K562 (cell line): Measurements from ENCODE around the gene CD47. TPM values are rescaled to one million over a fixed set of nuclear protein-coding genes. Genes with fewer than 3 reads are reported as not detected.

Experiments
- ASH1L ChIP-seq: fragments of 450-650 bp; IDR thresholded peaks from 2 replicates; pipeline ENCODE4 v1.6.1; 2018; ENCODE audit warnings: borderline replicate concordance, mild to moderate bottlenecking, low read depth; ENCODE audit not compliant: partially characterized antibody
- EP300 ChIP-seq: IDR thresholded peaks from 2 replicates; pipeline ENCODE4 v1.6.1; 2012; ENCODE audit warnings: low read length, improper control_type of control experiment
- ESRRB ChIP-seq: fragments of 250-450 bp; sonication (Bioruptor Pico); IDR thresholded peaks from 2 replicates; pipeline ENCODE4 v1.5.0; 2020; ENCODE audit warnings: mild to moderate bottlenecking, moderate library complexity, borderline replicate concordance
- ETV6 ChIP-seq, 3 experiments: fragments of 150-350 bp in 1 of 3; sonication (generic) in 1 of 3; formaldehyde crosslinking in 1 of 3; IDR thresholded peaks; 2 replicates each; pipeline versions ENCODE4 v1.6.1 to v1.8.0; 2014 to 2022; ENCODE audit warnings: borderline replicate concordance in 2 of 3, low read depth in 2 of 3, antibody characterized with exemption in 1 of 3, low read length in 1 of 3, mild to moderate bottlenecking in 1 of 3, missing genetic modification reagents in 1 of 3
- GATAD2A ChIP-seq: fragments of 450-650 bp; IDR thresholded peaks from 2 replicates; pipeline ENCODE4 v1.6.1; 2017
- HDAC2 ChIP-seq: fragments of 450-650 bp; IDR thresholded peaks from 2 replicates; pipeline ENCODE4 v1.6.1; 2016; ENCODE audit warnings: mild to moderate bottlenecking
- MYC ChIP-seq, 2 experiments: fragments of 250-450 bp in 1 of 2; sonication (Bioruptor Pico) in 1 of 2; IDR thresholded peaks; 2 replicates each; pipeline versions ENCODE4 v1.5.1 to v1.6.1; 2012 to 2021; ENCODE audit warnings: low read depth in 2 of 2, borderline replicate concordance in 1 of 2, improper control_type of control experiment in 1 of 2, low read length in 1 of 2, mild to moderate bottlenecking in 1 of 2, moderate library complexity in 1 of 2
- OTX1 ChIP-seq: fragments of 450-650 bp; formaldehyde crosslinking; IDR thresholded peaks from 2 replicates; pipeline ENCODE4 v1.4.0; 2022; ENCODE audit warnings: mild to moderate bottlenecking
- POLR2G ChIP-seq: fragments of 200-400 bp; formaldehyde crosslinking; IDR thresholded peaks from 2 replicates; pipeline ENCODE4 v1.6.1; 2017; ENCODE audit warnings: low read depth, mild to moderate bottlenecking, antibody characterized with exemption, low read length, moderate library complexity
- TEAD1 ChIP-seq, 2 experiments: fragments of 450-650 bp in 1 of 2; sonication (generic) in 1 of 2; formaldehyde crosslinking; IDR thresholded peaks; 2 replicates each; pipeline versions ENCODE4 v1.4.0 to v1.8.0; 2020 to 2022; ENCODE audit warnings: mild to moderate bottlenecking in 2 of 2, missing genetic modification reagents in 1 of 2
- XRCC3 ChIP-seq: fragments of 450-650 bp; IDR thresholded peaks from 2 replicates; pipeline ENCODE4 v1.6.1; 2017; ENCODE audit warnings: mild to moderate bottlenecking, moderate library complexity
- ZC3H4 ChIP-seq: sonication (generic); formaldehyde crosslinking; IDR thresholded peaks from 2 replicates; pipeline ENCODE4 v1.9.0; 2021; ENCODE audit warnings: missing genetic modification reagents, borderline replicate concordance
- polyA plus RNA-seq, 8 experiments: library from polyadenylated mRNA; depleted of rRNA in 4 of 8; stranded (reverse) in 5 of 8; unstranded in 3 of 8; fragments of >200 nt; fragmentation: Nextera tagmentation in 2 of 8; fragmentation: Illumina TruSeq in 1 of 8; extraction: Ambion mirVana in 2 of 8; extraction: Trizol in 1 of 8; gene quantifications; 2 replicates each; pipeline versions ENCODE4 v1.2.1 to v1.2.3, GENCODE V29; 2011 to 2014; ENCODE audit warnings: inconsistent platforms in 1 of 8, missing spikeins in 1 of 8
- total RNA-seq, 7 experiments: library from RNA; depleted of rRNA in 6 of 7; stranded (reverse); fragments of >200 nt in 6 of 7; fragmentation: Illumina TruSeq in 2 of 7; extraction: Trizol in 2 of 7; gene quantifications; 2 replicates each; pipeline versions ENCODE4 v1.2.1 to v1.2.3, GENCODE V29; 2011 to 2021; ENCODE audit warnings: low replicate concordance in 1 of 7
- TF ChIP-seq, protein P1 (sequence below): fragments of 450-650 bp; IDR thresholded peaks from 2 replicates; pipeline ENCODE4 v1.6.1; 2016; ENCODE audit warnings: low read depth
- TF ChIP-seq, protein P2 (sequence below): sonication (generic); formaldehyde crosslinking; IDR thresholded peaks from 2 replicates; pipeline ENCODE4 v1.8.0; 2022; ENCODE audit warnings: missing genetic modification reagents, mild to moderate bottlenecking, borderline replicate concordance

The CD47 gene
- total and polyA plus RNA-seq, 9 of the 15 experiments (the other 6 are each of a cell fraction or from before 2014, with no cell fraction given): 10.2 to 62.6 (median 36.3) TPM

DNA sequence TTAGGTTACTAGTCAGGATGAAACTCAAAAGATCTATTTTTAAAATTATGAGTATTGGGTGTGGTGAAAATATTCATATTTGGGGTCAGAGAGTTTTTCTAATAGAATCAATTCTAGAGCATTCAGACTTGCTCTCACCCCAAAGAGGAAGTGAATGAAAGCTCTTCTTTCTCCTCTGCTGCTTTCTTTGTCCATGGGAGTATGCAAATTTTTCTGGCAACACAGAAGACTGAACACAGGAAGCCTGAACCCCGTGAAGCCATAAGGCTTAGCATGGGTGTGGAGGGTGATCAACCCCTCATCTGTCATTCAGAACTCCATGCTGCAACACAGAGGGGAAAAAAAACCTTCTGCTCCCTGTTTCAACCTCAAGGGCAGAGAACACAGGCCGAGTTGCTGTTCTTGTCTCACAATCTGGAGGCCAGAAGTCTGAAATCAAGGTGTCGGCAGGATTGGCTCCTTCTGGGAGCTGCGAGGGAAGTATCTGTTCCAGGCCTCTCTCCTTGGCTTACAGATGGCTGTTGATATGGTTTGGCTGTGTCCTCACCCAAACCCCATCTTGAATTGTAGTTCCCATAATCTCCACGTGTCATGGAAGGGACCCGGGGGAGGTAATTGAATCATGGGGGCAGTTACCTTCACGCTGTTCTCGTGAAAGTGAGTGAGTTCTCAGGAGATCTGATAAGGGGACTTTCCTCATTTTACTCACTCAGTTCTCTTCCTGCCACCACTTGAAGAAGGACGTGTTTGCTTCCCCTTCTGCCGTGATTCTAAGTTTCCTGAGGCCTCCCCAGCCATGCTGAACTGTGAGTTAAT is 33.7 kb upstream of the CD47 start (continued):
- TF ChIP-seq, protein P1, sequence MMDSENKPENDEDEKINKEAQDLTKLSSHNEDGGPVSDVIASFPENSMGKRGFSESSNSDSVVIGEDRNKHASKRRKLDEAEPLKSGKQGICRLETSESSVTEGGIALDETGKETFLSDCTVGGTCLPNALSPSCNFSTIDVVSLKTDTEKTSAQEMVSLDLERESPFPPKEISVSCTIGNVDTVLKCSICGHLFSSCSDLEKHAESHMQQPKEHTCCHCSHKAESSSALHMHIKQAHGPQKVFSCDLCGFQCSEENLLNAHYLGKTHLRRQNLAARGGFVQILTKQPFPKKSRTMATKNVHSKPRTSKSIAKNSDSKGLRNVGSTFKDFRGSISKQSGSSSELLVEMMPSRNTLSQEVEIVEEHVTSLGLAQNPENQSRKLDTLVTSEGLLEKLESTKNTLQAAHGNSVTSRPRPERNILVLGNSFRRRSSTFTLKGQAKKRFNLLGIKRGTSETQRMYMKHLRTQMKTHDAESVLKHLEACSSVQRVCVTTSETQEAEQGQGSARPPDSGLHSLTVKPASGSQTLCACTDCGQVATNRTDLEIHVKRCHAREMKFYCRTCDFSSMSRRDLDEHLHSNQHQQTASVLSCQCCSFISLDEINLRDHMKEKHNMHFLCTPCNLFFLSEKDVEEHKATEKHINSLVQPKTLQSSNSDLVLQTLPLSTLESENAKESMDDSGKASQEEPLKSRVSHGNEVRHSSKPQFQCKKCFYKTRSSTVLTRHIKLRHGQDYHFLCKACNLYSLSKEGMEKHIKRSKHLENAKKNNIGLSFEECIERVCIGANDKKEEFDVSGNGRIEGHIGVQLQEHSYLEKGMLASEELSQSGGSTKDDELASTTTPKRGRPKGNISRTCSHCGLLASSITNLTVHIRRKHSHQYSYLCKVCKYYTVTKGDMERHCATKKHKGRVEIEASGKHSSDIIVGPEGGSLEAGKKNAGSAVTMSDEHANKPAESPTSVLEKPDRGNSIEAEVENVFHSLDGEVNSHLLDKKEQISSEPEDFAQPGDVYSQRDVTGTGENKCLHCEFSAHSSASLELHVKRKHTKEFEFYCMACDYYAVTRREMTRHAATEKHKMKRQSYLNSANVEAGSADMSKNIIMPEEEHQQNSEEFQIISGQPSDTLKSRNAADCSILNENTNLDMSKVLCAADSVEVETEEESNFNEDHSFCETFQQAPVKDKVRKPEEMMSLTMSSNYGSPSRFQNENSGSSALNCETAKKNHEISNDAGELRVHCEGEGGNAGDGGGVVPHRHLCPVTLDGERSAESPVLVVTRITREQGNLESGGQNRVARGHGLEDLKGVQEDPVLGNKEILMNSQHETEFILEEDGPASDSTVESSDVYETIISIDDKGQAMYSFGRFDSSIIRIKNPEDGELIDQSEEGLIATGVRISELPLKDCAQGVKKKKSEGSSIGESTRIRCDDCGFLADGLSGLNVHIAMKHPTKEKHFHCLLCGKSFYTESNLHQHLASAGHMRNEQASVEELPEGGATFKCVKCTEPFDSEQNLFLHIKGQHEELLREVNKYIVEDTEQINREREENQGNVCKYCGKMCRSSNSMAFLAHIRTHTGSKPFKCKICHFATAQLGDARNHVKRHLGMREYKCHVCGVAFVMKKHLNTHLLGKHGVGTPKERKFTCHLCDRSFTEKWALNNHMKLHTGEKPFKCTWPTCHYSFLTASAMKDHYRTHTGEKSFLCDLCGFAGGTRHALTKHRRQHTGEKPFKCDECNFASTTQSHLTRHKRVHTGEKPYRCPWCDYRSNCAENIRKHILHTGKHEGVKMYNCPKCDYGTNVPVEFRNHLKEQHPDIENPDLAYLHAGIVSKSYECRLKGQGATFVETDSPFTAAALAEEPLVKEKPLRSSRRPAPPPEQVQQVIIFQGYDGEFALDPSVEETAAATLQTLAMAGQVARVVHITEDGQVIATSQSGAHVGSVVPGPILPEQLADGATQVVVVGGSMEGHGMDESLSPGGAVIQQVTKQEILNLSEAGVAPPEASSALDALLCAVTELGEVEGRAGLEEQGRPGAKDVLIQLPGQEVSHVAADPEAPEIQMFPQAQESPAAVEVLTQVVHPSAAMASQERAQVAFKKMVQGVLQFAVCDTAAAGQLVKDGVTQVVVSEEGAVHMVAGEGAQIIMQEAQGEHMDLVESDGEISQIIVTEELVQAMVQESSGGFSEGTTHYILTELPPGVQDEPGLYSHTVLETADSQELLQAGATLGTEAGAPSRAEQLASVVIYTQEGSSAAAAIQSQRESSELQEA: no peak
- TF ChIP-seq XRCC3: no peak
- TF ChIP-seq, protein P2, sequence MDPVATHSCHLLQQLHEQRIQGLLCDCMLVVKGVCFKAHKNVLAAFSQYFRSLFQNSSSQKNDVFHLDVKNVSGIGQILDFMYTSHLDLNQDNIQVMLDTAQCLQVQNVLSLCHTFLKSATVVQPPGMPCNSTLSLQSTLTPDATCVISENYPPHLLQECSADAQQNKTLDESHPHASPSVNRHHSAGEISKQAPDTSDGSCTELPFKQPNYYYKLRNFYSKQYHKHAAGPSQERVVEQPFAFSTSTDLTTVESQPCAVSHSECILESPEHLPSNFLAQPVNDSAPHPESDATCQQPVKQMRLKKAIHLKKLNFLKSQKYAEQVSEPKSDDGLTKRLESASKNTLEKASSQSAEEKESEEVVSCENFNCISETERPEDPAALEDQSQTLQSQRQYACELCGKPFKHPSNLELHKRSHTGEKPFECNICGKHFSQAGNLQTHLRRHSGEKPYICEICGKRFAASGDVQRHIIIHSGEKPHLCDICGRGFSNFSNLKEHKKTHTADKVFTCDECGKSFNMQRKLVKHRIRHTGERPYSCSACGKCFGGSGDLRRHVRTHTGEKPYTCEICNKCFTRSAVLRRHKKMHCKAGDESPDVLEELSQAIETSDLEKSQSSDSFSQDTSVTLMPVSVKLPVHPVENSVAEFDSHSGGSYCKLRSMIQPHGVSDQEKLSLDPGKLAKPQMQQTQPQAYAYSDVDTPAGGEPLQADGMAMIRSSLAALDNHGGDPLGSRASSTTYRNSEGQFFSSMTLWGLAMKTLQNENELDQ: no peak
- TF ChIP-seq ASH1L: no peak
- TF ChIP-seq GATAD2A: no peak
- TF ChIP-seq ZC3H4 (CRISPR knock-in tag): no peak
- no peak for TF ChIP-seq ETV6 (IDR thresholded peaks at IDR 0.05; ENCODE audit: borderline replicate concordance in 1 of 2, low read depth in 2 of 2, low read length in 1 of 2)
- TF ChIP-seq ETV6 (CRISPR knock-in tag; IDR thresholded peaks at IDR 0.05; ENCODE audit: borderline replicate concordance): no peak
- no peak for TF ChIP-seq OTX1 (CRISPR knock-in tag)
- no peak for TF ChIP-seq ESRRB (CRISPR knock-in tag)
- TF ChIP-seq TEAD1 (CRISPR knock-in tag; IDR thresholded peaks at IDR 0.05): no peak
- no peak; the same call in 1 of the 2 replicates for TF ChIP-seq HDAC2
- peak; percentile 36; the same call in 1 of the 2 replicates for TF ChIP-seq EP300
- peak; percentile 83 for TF ChIP-seq MYC (IDR thresholded peaks at IDR 0.05; ENCODE audit: low read depth, low read length)
- TF ChIP-seq MYC (CRISPR knock-in tag; IDR thresholded peaks at IDR 0.05; ENCODE audit: borderline replicate concordance, low read depth): 0 out of 2 replicates have a peak, but pooled peaks have one; percentile 57
- TF ChIP-seq POLR2G: no peak
